Kidney (tissue), 14 donors: Measurements from ENCODE around the gene SPATA31E1. TPM values are rescaled to one million over a fixed set of nuclear protein-coding genes. Genes with fewer than 3 reads are reported as not detected.

ENCODE experiments used
- DNase-seq, 5 donors: peaks; one replicate each; pipeline ENCODE4 v3.0.0-alpha.2; 2013 to 2020
- FAIRE-seq: peaks from 2 replicates; lab custom pipeline; 2012; peaks lifted over from hg19 to GRCh38; lab: Jason Lieb, UNC
- H3K27ac ChIP-seq, 2 donors: one replicate each; pipeline ENCODE4 v1.7.0; 2013; ENCODE audit warnings: low read depth in 2 of 2, low read length in 2 of 2, inconsistent platforms in 1 of 2
- H3K27me3 ChIP-seq: one replicate; pipeline ENCODE4 v1.7.1; 2013; ENCODE audit warnings: low read length, inconsistent platforms; ENCODE audit not compliant: control insufficient read depth, insufficient read depth
- H3K36me3 ChIP-seq, 3 donors: one replicate each; pipeline versions ENCODE4 v1.7.0 to v1.7.1; 2013; ENCODE audit warnings: low read length in 3 of 3, control low read depth in 1 of 3, inconsistent platforms in 1 of 3; ENCODE audit not compliant: insufficient read depth in 3 of 3, control insufficient read depth in 2 of 3
- H3K4me1 ChIP-seq, 3 donors: one replicate each; pipeline versions ENCODE4 v1.7.0 to v1.7.1; 2013; ENCODE audit warnings: low read length in 3 of 3, inconsistent platforms in 1 of 3, low read depth in 1 of 3; ENCODE audit not compliant: control insufficient read depth in 2 of 3, insufficient read depth in 2 of 3
- H3K4me3 ChIP-seq, 3 donors: one replicate each; pipeline versions ENCODE4 v1.7.0 to v1.8.1; 2013; ENCODE audit warnings: low read length in 3 of 3, control low read depth in 1 of 3, inconsistent platforms in 1 of 3
- H3K9ac ChIP-seq, 3 donors: one replicate each; pipeline versions ENCODE4 v1.7.0 to v1.7.1; 2013; ENCODE audit warnings: low read length in 3 of 3, control low read depth in 1 of 3, inconsistent platforms in 1 of 3
- H3K9me3 ChIP-seq, 3 donors: one replicate each; pipeline versions ENCODE4 v1.7.0 to v1.7.1; 2013; ENCODE audit warnings: low read length in 3 of 3, control low read depth in 1 of 3, inconsistent platforms in 1 of 3; ENCODE audit not compliant: control insufficient read depth in 2 of 3, insufficient read depth in 1 of 3
- intact Hi-C: fragments of 100-400 bp; cut with DNase I; formaldehyde crosslinking; loops from one replicate; pipeline ENCODE4 v1.11.1; 2022
- polyA plus RNA-seq: library from polyadenylated mRNA; stranded (reverse); fragments of 350-450 nt; fragmentation: Illumina TruSeq; extraction: RNeasy Lipid Tissue Mini Kit (QIAGEN cat#74804); gene quantifications from one replicate; pipeline ENCODE4 v1.2.3, GENCODE V29; 2014; ENCODE audit warnings: low read depth, low replicate concordance; ENCODE audit not compliant: insufficient read depth
- total RNA-seq: library from RNA; stranded (reverse); fragmentation: NEBNext Ultra II Directional; extraction: Animal tissue kit (Norgen Biotek cat#: 25700); gene quantifications from one replicate; pipeline ENCODE4 v1.2.1, GENCODE V29; 2021
- TF ChIP-seq, protein P1 (sequence below): IDR thresholded peaks from 3 replicates; pipeline ENCODE4 v1.5.1; 2012; ENCODE audit warnings: mild to moderate bottlenecking, moderate library complexity, borderline replicate concordance; ENCODE audit not compliant: insufficient read depth; ENCODE audit errors: extremely low read depth
- donor health status: control.
- donor health status: control.
- donor health status: control.
- donor health status: control.
- donor health status: control.
- donor health status: DM: yes; HTN: yes; CAD: no.
- donor health status: Normal renal cell carcinoma (clear cell type).

SPATA31E1 gene
- total and polyA plus RNA-seq, 2 donors from 2014 or later: not detected

GRCh38 chr9:87863882-87864465 lies 18.7 kb upstream of the SPATA31E1 start:
- no peak overlapping the region for H3K9ac ChIP-seq
- FAIRE-seq: no peak
- DNase-seq: peak in 1 of 5 donors; percentile 1
- no peak overlapping the region for H3K27ac ChIP-seq
- TF ChIP-seq, protein P1, sequence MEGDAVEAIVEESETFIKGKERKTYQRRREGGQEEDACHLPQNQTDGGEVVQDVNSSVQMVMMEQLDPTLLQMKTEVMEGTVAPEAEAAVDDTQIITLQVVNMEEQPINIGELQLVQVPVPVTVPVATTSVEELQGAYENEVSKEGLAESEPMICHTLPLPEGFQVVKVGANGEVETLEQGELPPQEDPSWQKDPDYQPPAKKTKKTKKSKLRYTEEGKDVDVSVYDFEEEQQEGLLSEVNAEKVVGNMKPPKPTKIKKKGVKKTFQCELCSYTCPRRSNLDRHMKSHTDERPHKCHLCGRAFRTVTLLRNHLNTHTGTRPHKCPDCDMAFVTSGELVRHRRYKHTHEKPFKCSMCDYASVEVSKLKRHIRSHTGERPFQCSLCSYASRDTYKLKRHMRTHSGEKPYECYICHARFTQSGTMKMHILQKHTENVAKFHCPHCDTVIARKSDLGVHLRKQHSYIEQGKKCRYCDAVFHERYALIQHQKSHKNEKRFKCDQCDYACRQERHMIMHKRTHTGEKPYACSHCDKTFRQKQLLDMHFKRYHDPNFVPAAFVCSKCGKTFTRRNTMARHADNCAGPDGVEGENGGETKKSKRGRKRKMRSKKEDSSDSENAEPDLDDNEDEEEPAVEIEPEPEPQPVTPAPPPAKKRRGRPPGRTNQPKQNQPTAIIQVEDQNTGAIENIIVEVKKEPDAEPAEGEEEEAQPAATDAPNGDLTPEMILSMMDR: no peak
- H3K4me3 ChIP-seq: no peak overlapping the region
- intact Hi-C loops: no loop called here
- H3K36me3 ChIP-seq: no peaks in the 10 kb centered on the region
- H3K4me1 ChIP-seq: no peaks in the 10 kb centered on the region
- H3K27me3 ChIP-seq: no peaks in the 10 kb centered on the region
- H3K9me3 ChIP-seq: no peaks in the 10 kb centered on the region

- no peak overlapping the region for H3K27ac ChIP-seq
- H3K4me3 ChIP-seq: no peak overlapping the region
- no peak overlapping the region for H3K9ac ChIP-seq
- intact Hi-C loops: no loop called here
- TF ChIP-seq, protein P1: no peak
- H3K36me3 ChIP-seq: no peaks in the 10 kb centered on the region
- FAIRE-seq (no peak), DNase-seq (no peak)
- H3K9me3 ChIP-seq: no peaks in the 10 kb centered on the region
- H3K4me1 ChIP-seq: no peaks in the 10 kb centered on the region
- no peaks in the 10 kb centered on the region for H3K27me3 ChIP-seq
These were observed 17.8 kb upstream of the SPATA31E1 start for GRCh38 chr9:87864915-87865314.

- Histone ChIP-seq H3K9me3 (no peaks in the 10 kb centered on the region), H3K4me1 (no peaks in the 10 kb centered on the region), H3K27ac (no peak overlapping the region), H3K9ac (no peak overlapping the region), H3K4me3 (no peak overlapping the region), H3K27me3 (no peaks in the 10 kb centered on the region), H3K36me3 (no peaks in the 10 kb centered on the region)
- intact Hi-C loops: no loop called here
- TF ChIP-seq, protein P1: no peak
- no peak for DNase-seq
- no peak for FAIRE-seq
These were observed 17.1 kb upstream of the SPATA31E1 start for GRCh38 chr9:87865626-87866025.

DNA sequence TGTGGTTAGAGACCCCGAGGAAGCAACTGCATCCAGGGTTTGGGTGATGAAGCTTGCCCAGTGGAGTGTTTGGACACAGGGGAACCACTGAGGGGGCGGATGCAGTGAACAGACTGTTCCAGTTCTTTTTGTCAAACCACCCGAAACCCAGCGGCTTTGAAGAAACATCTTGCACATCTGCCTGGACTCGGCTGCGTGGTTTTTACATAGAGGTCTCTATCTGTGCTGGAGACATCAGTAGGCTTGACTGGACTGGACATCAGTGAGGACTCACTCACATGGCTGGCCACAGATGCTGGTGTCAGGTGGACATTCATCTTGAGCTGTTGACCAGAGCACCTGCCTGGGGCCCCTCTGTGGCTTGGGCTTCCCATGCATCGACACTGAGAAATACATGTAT lies 15.3 kb upstream of the SPATA31E1 start:
- Histone ChIP-seq H3K9ac (no peak overlapping the region), H3K36me3 (no peaks in the 10 kb centered on the region), H3K4me1 (no peaks in the 10 kb centered on the region), H3K9me3 (no peaks in the 10 kb centered on the region), H3K27ac (no peak overlapping the region), H3K4me3 (no peak overlapping the region), H3K27me3 (no peaks in the 10 kb centered on the region)
- intact Hi-C loops: no loop called here
- DNase-seq: no peak
- FAIRE-seq: no peak
- TF ChIP-seq, protein P1: no peak
